GM18519 (cell line): ENCODE data around the gene DOCK10.
"Not testable (repeated sequence)": the region's sequence is repeated elsewhere in the genome, so short reads cannot be mapped to it uniquely, and the experiment has no call there.

Experiments
- ATAC-seq: cut with Tn5 transposase; IDR thresholded peaks from one replicate; pipeline ENCODE4 v1.9.1; 2021; ENCODE audit warnings: mild to moderate bottlenecking, moderate library complexity; ENCODE audit not compliant: unreplicated experiment, low FRiP score

DOCK10 gene

GRCh38 chr2:224925061-224925809 is 117.0 kb downstream of the DOCK10 start:
- no peak for ATAC-seq

GRCh38 chr2:224924631-224925030 is 117.6 kb downstream of the DOCK10 start:
- ATAC-seq: no peak

DNA sequence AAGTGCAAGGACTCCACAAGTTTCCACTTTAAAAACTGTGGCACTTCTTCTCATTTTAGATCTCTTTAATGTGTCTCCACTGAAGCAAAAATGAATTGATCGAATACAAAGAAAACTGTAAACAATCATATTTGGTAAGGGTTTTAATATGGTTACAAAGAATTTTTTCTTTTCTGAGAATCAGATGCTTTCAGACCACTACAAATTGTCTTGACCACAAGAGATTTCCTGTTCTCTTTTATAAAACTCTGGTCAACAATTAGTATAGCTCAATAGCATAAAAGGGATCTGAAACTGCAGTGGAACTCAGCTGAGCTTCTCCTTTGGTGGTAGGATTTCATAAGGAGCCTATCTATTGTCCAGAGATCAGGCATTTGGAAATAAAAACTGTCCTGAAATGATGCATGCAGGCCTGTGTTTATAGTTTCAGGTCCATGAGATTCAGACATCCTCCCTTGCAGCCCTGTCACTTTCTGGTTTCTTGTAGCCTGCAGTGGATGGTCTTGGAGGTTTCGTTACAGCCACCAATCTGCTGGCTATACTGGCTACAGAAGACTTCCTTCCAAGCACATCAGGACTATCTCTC is 120.0 kb downstream of the DOCK10 start:
- peak; percentile 76 for ATAC-seq

GRCh38 chr2:224919472-224920110 is 122.7 kb downstream of the DOCK10 start:
- no peak for ATAC-seq

- no peak for ATAC-seq
These were observed 123.4 kb downstream of the DOCK10 start for GRCh38 chr2:224918626-224919471.

- not testable (repeated sequence) for ATAC-seq
These were observed 125.0 kb downstream of the DOCK10 start for GRCh38 chr2:224917246-224917645.

GRCh38 chr2:224915136-224915535 is 127.1 kb downstream of the DOCK10 start:
- ATAC-seq: no peak

DNA sequence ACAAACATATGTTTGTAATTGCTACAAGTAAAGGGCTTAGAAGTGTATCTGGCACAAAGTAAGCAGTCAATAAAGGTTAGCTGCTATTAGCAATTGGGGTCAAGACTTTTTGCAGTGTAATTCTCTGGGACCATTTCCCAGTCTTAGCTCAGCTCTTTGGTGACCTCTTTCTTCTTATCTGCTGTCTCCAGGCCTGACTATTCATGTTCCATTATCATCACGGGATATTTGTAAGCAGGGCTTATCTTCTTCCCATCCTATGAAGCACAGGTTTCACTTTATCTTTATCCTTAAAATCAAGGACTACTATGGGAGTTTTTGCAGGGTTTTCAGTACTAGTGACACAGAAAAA is 131.7 kb downstream of the DOCK10 start:
- no peak for ATAC-seq

DNA sequence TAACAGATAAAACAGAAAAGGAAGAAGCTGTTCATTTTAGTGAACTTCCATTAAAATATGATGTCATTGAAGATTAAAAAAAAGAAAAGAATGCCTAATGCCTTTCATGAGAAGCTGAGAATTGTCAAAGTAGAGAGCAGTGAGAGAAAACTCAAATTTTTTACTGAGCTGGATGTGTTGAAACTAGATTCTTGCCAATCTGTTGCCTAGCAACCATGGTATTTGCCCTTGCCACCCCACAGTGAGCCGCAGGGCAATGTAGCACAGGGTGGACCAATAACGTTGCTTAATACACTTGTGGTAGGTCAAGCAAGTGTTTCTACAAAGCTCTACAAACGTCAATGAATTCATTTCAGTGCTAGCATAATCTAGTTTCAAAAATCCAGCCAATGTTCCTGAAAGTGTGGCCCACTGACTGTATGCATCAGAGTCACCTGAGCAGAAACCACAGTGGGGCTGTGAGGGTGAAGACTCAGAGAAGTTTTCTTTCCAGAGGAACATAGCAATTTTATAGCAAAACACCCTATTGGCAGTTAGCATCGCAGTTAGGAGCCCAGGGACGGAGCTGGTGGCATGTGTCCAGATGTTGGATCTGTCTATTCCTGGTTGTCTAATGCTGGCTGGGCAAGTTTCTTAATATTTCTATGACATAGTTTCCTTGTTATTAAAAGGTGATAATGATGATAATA is 132.2 kb downstream of the DOCK10 start:
- ATAC-seq: peak; percentile 71

GRCh38 chr2:224908818-224909217 is 133.4 kb downstream of the DOCK10 start:
- no peak for ATAC-seq

- peak; percentile 76 for ATAC-seq
These were observed 137.9 kb downstream of the DOCK10 start for GRCh38 chr2:224904381-224904780.

GRCh38 chr2:224903621-224904020 is 138.6 kb downstream of the DOCK10 start:
- ATAC-seq: no peak

DNA sequence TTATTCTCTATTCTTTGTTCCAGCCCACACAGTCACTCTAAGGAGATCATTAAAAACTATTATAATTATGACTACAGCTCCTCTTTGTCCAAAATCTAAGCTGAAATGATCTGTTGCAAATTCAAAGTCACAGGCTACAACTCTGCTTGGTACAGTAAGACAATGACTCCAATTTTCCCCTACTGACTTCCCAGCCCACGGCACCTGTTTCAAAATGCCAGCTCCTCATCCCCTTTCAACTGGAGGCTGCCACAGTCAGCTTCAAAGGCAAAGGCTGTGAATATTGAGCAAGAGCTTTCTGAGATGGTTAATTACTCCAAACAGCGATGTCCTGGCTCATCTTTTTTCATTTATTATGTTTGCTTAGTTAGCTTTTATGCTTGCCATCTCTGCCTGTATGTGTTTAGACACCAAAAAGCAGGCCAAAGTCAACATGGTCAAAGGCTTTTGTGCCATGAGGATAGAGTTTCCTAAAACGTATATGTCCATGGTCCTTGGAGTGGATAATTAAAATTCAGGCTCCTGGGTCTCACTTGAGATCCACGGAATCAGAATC is 141.1 kb downstream of the DOCK10 start:
- ATAC-seq: no peak

DNA sequence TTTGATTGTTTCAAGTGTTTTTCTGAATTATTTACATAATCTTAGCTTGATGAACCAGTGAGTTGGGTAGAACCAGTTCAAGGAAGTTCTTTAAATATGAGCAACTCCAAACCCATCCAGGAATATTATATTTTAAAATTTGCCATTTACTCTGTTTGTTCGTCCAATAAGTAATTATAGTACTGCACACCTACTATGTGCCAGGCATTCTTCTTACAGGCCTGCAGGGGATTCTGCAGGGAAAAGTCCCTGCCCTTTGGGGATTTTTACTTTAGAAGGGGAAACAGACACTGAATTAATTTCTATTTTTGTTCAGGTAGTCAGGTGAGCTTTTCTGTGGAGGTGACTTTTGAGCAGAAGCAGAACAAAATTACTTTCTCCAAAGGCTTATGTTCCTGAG is 146.9 kb downstream of the DOCK10 start:
- no peak for ATAC-seq

DNA sequence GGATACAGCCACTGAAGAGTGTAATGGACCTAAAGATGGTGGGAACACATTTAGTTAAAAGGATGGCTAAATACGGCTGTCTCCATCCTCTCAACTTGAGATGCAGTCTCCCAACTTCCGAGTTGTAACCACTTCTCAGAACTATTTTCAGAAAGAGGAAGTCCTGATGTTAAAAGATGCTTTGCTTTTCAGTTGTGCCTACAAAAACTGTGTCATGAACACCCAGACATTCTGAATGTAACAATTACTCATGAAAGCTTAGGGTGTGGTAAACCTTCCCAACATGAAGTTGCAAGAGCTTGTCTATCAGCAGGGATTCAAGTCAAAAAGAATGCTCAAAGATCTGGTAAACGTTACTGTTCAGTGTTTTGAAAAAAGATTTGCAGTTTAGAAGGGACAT is 147.9 kb downstream of the DOCK10 start:
- peak; percentile 83 for ATAC-seq

GRCh38 chr2:224893848-224894247 is 148.4 kb downstream of the DOCK10 start:
- no peak for ATAC-seq

- ATAC-seq: no peak
These were observed 149.6 kb downstream of the DOCK10 start for GRCh38 chr2:224892574-224893204.

GRCh38 chr2:224890372-224890771 is 151.9 kb downstream of the DOCK10 start:
- ATAC-seq: no peak

DNA sequence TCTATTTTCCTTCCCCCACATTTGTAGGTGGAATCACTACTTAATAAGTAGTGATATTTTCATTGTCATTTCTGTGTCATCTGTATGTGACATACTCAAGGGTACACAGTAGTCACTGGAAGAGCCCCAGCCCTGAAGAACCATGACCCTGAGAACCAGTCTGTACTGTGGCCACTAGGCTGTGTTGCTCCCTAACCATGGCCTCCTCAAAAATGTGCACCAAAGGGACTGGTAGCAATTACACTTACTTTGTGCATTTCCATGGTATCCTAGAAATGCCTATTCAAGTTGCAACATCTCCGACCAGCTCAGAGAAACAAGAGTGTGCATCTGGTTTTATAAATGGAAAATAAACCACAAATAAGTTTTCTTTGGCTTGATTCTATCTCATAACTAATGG is 155.1 kb downstream of the DOCK10 start:
- no peak for ATAC-seq
